HCT116 (cell line): ENCODE data around the gene PDIK1L. TPM values are rescaled to one million over a fixed set of nuclear protein-coding genes. Genes with fewer than 3 reads are reported as not detected.

Source experiments
- ATAC-seq: fragments of 200-7000 bp; cut with Tn5 transposase; 2 replicates; pipeline ENCODE4 v1.9.1; 2020; ENCODE audit warnings: mild to moderate bottlenecking, moderate library complexity
- BruUV-seq: library from RNA; stranded (reverse); fragments of 400-500 nt; replicated peaks from 2 replicates; lab custom pipeline; 2021; lab: Mats Ljungman, UMichigan
- CTCF ChIA-PET: fragments of 300-600 bp; sonication (Branson Sonifier 250); formaldehyde crosslinking; loops from one replicate; lab custom pipeline; 2021; ENCODE audit warnings: antibody characterized with exemption; lab: Charles Lee
- POLR2A ChIA-PET: fragments of 300-600, 350-600 bp; sonication (Branson Sonifier 250); formaldehyde crosslinking; loops from one replicate; lab custom pipeline; 2021; ENCODE audit warnings: antibody characterized with exemption; lab: Charles Lee
- RAD21 ChIA-PET, 2 experiments: fragments of 300-600 bp; sonication (Branson Sonifier 250); formaldehyde crosslinking; loops; one replicate each; lab custom pipeline; 2023; ENCODE audit warnings: low total read pairs in 2 of 2; ENCODE audit not compliant: uncharacterized antibody in 2 of 2, unreplicated experiment in 2 of 2, low non-redundant PET in 1 of 2; lab: Charles Lee
- DNase-seq: peaks from one replicate; pipeline ENCODE4 v3.0.0-alpha.2; 2010; ENCODE audit warnings: low read depth, low spot score
- H2AFZ ChIP-seq: fragments of 200-600 bp; shearing (Covaris generic), sonication (generic); 2 replicates; pipeline ENCODE4 v1.6.1; 2017; ENCODE audit warnings: low read depth, mixed run types, mixed read lengths, antibody characterized with exemption, low read length; ENCODE audit not compliant: poor library complexity, severe bottlenecking
- H3K27ac ChIP-seq: 2 replicates; pipeline ENCODE4 v1.5.1; 2012; ENCODE audit warnings: low read depth, low read length
- H3K27me3 ChIP-seq: fragments of 200-600 bp; sonication (generic); 2 replicates; pipeline ENCODE4 v1.6.1; 2016; ENCODE audit warnings: mixed run types, low read length, mixed read lengths; ENCODE audit not compliant: insufficient read depth
- H3K36me3 ChIP-seq, 2 experiments: fragments of 200-500 bp in 1 of 2; fragments of 200-600 bp in 1 of 2; sonication (Bioruptor generic) in 1 of 2; sonication (generic) in 1 of 2; 2 replicates each; pipeline versions ENCODE4 v1.5.1 to v1.6.1; 2014 to 2016; ENCODE audit warnings: low read length in 2 of 2, inconsistent platforms in 1 of 2, mixed read lengths in 1 of 2, mixed run types in 1 of 2; ENCODE audit not compliant: insufficient read depth in 2 of 2, control insufficient read depth in 1 of 2
- H3K4me1 ChIP-seq, 2 experiments: fragments of 200-600 bp in 1 of 2; sonication (generic) in 1 of 2; 2 replicates each; pipeline versions ENCODE4 v1.5.1 to v1.6.1; 2012 to 2017; ENCODE audit warnings: low read length in 2 of 2, inconsistent platforms in 1 of 2, mild to moderate bottlenecking in 1 of 2, mixed read lengths in 1 of 2, mixed run types in 1 of 2, moderate library complexity in 1 of 2; ENCODE audit not compliant: insufficient read depth in 2 of 2, control insufficient read depth in 1 of 2
- H3K4me2 ChIP-seq: fragments of 200-600 bp; sonication (generic); 2 replicates; pipeline ENCODE4 v1.6.1; 2017; ENCODE audit warnings: mixed run types, low read length, mixed read lengths
- H3K4me3 ChIP-seq, 2 experiments: fragments of 200-600 bp in 1 of 2; sonication (generic) in 1 of 2; replicated peaks in 1 of 2; 2 replicates each; pipeline ENCODE4 v1.5.1; 2011 to 2016; ENCODE audit warnings: low read length in 2 of 2, control low read depth in 1 of 2, low read depth in 1 of 2, mild to moderate bottlenecking in 1 of 2, mixed read lengths in 1 of 2, mixed run types in 1 of 2
- H3K79me2 ChIP-seq: fragments of 200-600 bp; sonication (generic); 2 replicates; pipeline ENCODE4 v1.6.1; 2017; ENCODE audit warnings: mild to moderate bottlenecking, mixed run types, low read length, moderate library complexity, mixed read lengths; ENCODE audit not compliant: insufficient read depth
- H3K9ac ChIP-seq: fragments of 200-600 bp; sonication (generic); 2 replicates; pipeline ENCODE4 v1.6.1; 2016; ENCODE audit warnings: low read length, mixed read lengths
- H3K9me2 ChIP-seq: fragments of 200-600 bp; sonication (generic), shearing (Covaris generic); 2 replicates; pipeline ENCODE4 v1.6.1; 2017; ENCODE audit warnings: mixed run types, mild to moderate bottlenecking, moderate library complexity; ENCODE audit not compliant: insufficient read depth
- H3K9me3 ChIP-seq, 2 experiments: fragments of 200-500 bp in 1 of 2; fragments of 200-600 bp in 1 of 2; sonication (Bioruptor generic) in 1 of 2; sonication (generic) in 1 of 2; 2 replicates each; pipeline ENCODE4 v1.6.1; 2014 to 2017; ENCODE audit warnings: low read length in 2 of 2, mixed read lengths in 2 of 2, inconsistent platforms in 1 of 2, low read depth in 1 of 2, mild to moderate bottlenecking in 1 of 2, mixed run types in 1 of 2, moderate library complexity in 1 of 2; ENCODE audit not compliant: control insufficient read depth in 1 of 2, insufficient read depth in 1 of 2
- H4K20me1 ChIP-seq: fragments of 200-600 bp; sonication (generic), shearing (Covaris generic); 2 replicates; pipeline ENCODE4 v1.6.1; 2017; ENCODE audit warnings: mixed run types, mild to moderate bottlenecking, moderate library complexity; ENCODE audit not compliant: insufficient read depth
- CBX3 ChIP-seq: IDR thresholded peaks from 2 replicates; pipeline ENCODE4 v1.6.1; 2012; ENCODE audit warnings: low read depth
- FOSL1 ChIP-seq: IDR thresholded peaks from 2 replicates; pipeline ENCODE4 v1.6.1; 2012; ENCODE audit warnings: low read depth
- SP1 ChIP-seq: IDR thresholded peaks from 2 replicates; pipeline ENCODE4 v1.6.1; 2012; ENCODE audit warnings: low read depth
- SRF ChIP-seq: IDR thresholded peaks from 2 replicates; pipeline ENCODE4 v1.6.1; 2012; ENCODE audit warnings: low read depth
- ZNF274 ChIP-seq: fragments of 200-500 bp; sonication (Bioruptor generic); IDR thresholded peaks from 2 replicates; pipeline ENCODE4 v1.6.1; 2014; ENCODE audit warnings: mild to moderate bottlenecking, low read depth, low read length, inconsistent platforms
- intact Hi-C: fragments of 100-400 bp; cut with micrococcal nuclease; formaldehyde crosslinking; loops from 2 replicates; pipeline ENCODE4 v1.10.0; 2022
- total RNA-seq: library from RNA; stranded (reverse); gene quantifications from one replicate; pipeline ENCODE4 v1.2.1, GENCODE V29; 2021; ENCODE audit not compliant: unreplicated experiment
- TF ChIP-seq, protein P1 (sequence below): IDR thresholded peaks from 2 replicates; pipeline ENCODE4 v1.6.1; 2012; ENCODE audit warnings: low read depth
- TF ChIP-seq, protein P2 (sequence below): IDR thresholded peaks from 2 replicates; pipeline ENCODE4 v1.6.1; 2012

PDIK1L gene
- total RNA-seq, 1 experiment from 2014 or later = 8.8 TPM

DNA sequence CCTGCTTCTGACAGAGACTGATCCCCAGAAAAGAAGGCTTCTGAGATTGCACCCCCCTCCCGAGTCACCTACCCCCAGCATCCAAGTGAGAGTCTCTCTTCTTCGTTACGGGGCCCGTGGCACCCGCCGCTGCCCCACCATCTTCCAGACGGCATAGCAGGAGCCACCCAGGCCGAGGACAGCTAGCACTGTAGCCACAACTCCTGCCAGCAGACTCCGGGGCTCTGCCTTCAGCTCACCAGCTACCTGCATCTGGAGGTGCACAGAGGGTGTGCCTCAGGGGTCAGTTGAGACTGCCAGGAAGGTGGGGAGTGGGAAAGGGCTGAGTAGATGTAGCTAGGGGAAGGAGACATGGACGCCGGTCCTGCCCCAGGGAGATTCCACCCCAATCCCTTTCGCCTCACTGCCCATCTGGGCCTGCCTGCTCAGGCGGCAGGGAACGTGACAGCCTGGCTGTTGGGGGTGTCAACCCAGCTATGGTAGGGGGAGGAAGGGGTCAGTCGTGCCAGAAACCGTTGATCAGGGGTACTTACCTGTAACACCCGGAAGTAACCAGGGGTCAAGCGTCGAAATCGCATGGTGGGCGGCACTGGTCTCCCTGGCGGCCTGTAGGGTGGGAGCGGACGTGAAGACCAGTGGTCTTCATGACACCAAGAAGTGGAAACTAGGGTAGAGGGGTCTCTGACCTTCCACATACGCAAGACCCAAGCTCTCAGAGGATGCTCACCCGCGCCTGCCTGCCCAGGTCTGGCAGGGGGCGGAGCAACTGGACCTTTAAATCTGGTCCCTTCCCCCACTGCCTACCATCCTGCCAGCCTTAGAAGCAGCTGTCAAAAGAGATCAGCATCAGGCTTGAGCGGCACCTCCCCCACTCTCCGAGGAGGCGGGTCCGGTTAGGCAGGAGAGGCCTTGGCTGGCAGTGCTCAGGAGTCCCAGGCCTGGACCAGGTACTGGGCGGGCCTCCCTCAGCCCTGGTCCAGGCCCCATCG lies 59.8 kb downstream of the PDIK1L start, which contains the start of gene ZNF593OS:
TSS of gene ZNF593OS (minus strand) at position 749 of the 989 bp plus-strand sequence. CDS start at position 578, 171 bp downstream.
- Histone ChIP-seq H3K27ac (peak within 1 kb of the TSS; percentile 74), H3K36me3 (no peaks in the 10 kb centered on the region; a peak in 1 of 4 replicates), H3K4me1 (peaks cover 4 to 22% of the 10 kb centered on the region in 2 experiments; a peak in 3 of 4 replicates), H4K20me1 (no peaks in the 10 kb centered on the region), H2AFZ (no peak within 1 kb of the TSS), H3K9ac (peak within 1 kb of the TSS; percentile 93), H3K27me3 (no peaks in the 10 kb centered on the region), H3K79me2 (peaks cover 20% of the 10 kb centered on the region), H3K4me2 (peak within 1 kb of the TSS; percentile 98), H3K9me3 (no peaks in the 10 kb centered on the region), H3K4me3 (peak within 1 kb of the TSS; percentile 89 to 96), H3K9me2 (no peaks in the 10 kb centered on the region)
- ChIA-PET RAD21 (no interaction called here), POLR2A (no interaction called here), CTCF (no interaction called here)
- DNase-seq = no peak
- no peak for ATAC-seq
- intact Hi-C loops = no loop called here
- no TSS peak for BruUV-seq
- TF ChIP-seq FOSL1 (no peak), SP1 (no peak), SRF (no peak), ZNF274 (no peak), CBX3 (no peak)
- TF ChIP-seq, protein P1, sequence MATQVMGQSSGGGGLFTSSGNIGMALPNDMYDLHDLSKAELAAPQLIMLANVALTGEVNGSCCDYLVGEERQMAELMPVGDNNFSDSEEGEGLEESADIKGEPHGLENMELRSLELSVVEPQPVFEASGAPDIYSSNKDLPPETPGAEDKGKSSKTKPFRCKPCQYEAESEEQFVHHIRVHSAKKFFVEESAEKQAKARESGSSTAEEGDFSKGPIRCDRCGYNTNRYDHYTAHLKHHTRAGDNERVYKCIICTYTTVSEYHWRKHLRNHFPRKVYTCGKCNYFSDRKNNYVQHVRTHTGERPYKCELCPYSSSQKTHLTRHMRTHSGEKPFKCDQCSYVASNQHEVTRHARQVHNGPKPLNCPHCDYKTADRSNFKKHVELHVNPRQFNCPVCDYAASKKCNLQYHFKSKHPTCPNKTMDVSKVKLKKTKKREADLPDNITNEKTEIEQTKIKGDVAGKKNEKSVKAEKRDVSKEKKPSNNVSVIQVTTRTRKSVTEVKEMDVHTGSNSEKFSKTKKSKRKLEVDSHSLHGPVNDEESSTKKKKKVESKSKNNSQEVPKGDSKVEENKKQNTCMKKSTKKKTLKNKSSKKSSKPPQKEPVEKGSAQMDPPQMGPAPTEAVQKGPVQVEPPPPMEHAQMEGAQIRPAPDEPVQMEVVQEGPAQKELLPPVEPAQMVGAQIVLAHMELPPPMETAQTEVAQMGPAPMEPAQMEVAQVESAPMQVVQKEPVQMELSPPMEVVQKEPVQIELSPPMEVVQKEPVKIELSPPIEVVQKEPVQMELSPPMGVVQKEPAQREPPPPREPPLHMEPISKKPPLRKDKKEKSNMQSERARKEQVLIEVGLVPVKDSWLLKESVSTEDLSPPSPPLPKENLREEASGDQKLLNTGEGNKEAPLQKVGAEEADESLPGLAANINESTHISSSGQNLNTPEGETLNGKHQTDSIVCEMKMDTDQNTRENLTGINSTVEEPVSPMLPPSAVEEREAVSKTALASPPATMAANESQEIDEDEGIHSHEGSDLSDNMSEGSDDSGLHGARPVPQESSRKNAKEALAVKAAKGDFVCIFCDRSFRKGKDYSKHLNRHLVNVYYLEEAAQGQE = no peak
- TF ChIP-seq, protein P2, sequence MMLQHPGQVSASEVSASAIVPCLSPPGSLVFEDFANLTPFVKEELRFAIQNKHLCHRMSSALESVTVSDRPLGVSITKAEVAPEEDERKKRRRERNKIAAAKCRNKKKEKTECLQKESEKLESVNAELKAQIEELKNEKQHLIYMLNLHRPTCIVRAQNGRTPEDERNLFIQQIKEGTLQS = no peak

Other genes starting within 250 kb of the PDIK1L start
- 13.1 TPM for gene PAQR7, start 236.1 kb upstream of the PDIK1L start, total RNA-seq
- 368 TPM for gene STMN1, start 205.4 kb upstream of the PDIK1L start, total RNA-seq
- 13.0 TPM for gene PAFAH2, start 113.8 kb upstream of the PDIK1L start, total RNA-seq
- 0.15 TPM for gene EXTL1, start 90.0 kb upstream of the PDIK1L start, total RNA-seq
- not detected for gene SLC30A2, start 65.7 kb upstream of the PDIK1L start, total RNA-seq
- gene TRIM63, start 44.2 kb upstream of the PDIK1L start, total RNA-seq = not detected
- 0.34 TPM for gene FAM110D, start 47.3 kb downstream of the PDIK1L start, total RNA-seq
- gene C1orf232, start 57.1 kb downstream of the PDIK1L start, total RNA-seq = not detected
- gene ZNF593, start 58.1 kb downstream of the PDIK1L start, total RNA-seq = 62.4 TPM
- gene ZNF593OS, start 60.0 kb downstream of the PDIK1L start, total RNA-seq = not detected
- 26.6 TPM for gene CNKSR1, start 65.7 kb downstream of the PDIK1L start, total RNA-seq
- not detected for gene CATSPER4, start 78.8 kb downstream of the PDIK1L start, total RNA-seq
- gene CEP85, start 122.4 kb downstream of the PDIK1L start, total RNA-seq = 37.2 TPM
- 112 TPM for gene SH3BGRL3, start 168.3 kb downstream of the PDIK1L start, total RNA-seq
- gene UBXN11, start 194.8 kb downstream of the PDIK1L start, total RNA-seq = 19.3 TPM
- gene CD52, start 206.1 kb downstream of the PDIK1L start, total RNA-seq = 2.0 TPM
- gene CRYBG2, start 242.3 kb downstream of the PDIK1L start, total RNA-seq = 10.5 TPM